IPS-15b (cell line): Measurements from ENCODE around the gene USP32.

ENCODE experiments used
- H3K27me3 ChIP-seq: one replicate; pipeline ENCODE4 v1.6.1; 2013; ENCODE audit warnings: low read length; ENCODE audit not compliant: control insufficient read depth, insufficient read depth
- H3K36me3 ChIP-seq: one replicate; pipeline ENCODE4 v1.6.1; 2013; ENCODE audit warnings: low read length; ENCODE audit not compliant: control insufficient read depth, insufficient read depth
- H3K4me1 ChIP-seq: one replicate; pipeline ENCODE4 v1.6.1; 2013; ENCODE audit warnings: mild to moderate bottlenecking, low read length; ENCODE audit not compliant: control insufficient read depth, insufficient read depth
- H3K4me3 ChIP-seq: one replicate; pipeline ENCODE4 v1.5.1; 2013; ENCODE audit warnings: low read depth, low read length
- H3K9ac ChIP-seq: one replicate; pipeline ENCODE4 v1.6.1; 2013; ENCODE audit warnings: low read depth, mild to moderate bottlenecking, low read length
- H3K9me3 ChIP-seq: one replicate; pipeline ENCODE4 v1.6.1; 2013; ENCODE audit warnings: mild to moderate bottlenecking, low read length; ENCODE audit not compliant: control insufficient read depth, insufficient read depth

The USP32 gene

DNA sequence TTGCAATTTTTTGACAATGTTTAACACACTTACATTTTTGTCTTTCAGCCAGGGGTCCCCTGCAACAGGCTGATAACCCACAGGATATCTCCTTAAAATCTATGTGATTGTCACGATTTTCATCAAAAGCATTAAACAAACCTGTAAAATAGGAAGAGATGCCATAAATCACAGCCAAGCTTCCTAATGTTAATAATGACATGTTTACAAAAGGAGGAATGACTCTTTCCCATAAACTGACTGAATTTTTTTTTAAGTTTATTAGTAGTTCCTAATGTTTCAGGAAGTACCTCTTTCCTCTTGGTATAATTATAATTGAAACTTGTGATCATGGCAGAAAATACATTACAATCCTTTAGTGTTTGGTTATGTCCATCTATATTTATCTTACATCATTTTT is 122.5 kb downstream of the USP32 start:
- Histone ChIP-seq H3K9ac (no peak overlapping the region), H3K27me3 (no peaks in the 10 kb centered on the region), H3K9me3 (no peaks in the 10 kb centered on the region), H3K4me1 (no peaks in the 10 kb centered on the region), H3K36me3 (no peaks in the 10 kb centered on the region), H3K4me3 (no peak overlapping the region)

DNA sequence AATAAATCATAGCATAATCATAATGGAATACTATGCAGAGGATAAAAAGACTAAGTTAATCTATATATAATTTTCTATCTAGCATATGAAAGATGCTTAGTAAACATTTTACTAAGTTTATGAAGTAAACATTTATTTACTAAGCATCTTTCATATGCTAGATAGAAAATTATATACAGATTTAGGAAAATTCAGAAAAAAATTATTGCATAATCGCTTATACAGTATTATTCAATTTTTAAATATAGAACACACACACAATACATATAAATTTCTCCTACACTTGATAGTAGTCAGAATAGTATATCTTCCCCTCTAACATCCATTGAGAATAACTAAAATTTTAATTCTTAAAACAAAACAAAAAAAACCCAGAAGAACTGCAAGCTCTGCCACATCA is 131.4 kb downstream of the USP32 start:
- Histone ChIP-seq H3K4me3 (no peak overlapping the region), H3K4me1 (peaks cover 6% of the 10 kb centered on the region), H3K27me3 (no peaks in the 10 kb centered on the region), H3K9me3 (no peaks in the 10 kb centered on the region), H3K36me3 (no peaks in the 10 kb centered on the region), H3K9ac (no peak overlapping the region)

DNA sequence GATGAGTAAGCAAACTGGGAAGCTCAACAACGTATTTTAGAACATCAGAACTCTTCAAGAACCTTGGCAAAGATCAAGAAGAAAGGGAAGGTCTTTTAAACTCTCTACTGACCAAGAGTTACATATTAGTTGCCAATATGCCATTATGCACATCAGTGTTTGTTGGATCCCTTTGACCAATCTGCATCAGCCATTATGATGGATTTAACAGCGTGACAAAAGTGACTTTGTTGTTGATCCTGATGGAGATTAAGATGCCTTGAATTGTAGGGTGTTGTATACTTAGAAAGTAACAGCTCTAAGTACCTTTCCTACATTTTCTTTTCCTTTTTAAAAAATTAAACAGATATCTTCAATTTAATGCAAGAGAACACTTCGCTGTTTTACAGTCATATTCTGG is 133.6 kb downstream of the USP32 start:
- Histone ChIP-seq H3K9ac (no peak overlapping the region), H3K4me1 (peaks cover 6% of the 10 kb centered on the region), H3K4me3 (no peak overlapping the region), H3K9me3 (no peaks in the 10 kb centered on the region), H3K27me3 (no peaks in the 10 kb centered on the region), H3K36me3 (no peaks in the 10 kb centered on the region)

DNA sequence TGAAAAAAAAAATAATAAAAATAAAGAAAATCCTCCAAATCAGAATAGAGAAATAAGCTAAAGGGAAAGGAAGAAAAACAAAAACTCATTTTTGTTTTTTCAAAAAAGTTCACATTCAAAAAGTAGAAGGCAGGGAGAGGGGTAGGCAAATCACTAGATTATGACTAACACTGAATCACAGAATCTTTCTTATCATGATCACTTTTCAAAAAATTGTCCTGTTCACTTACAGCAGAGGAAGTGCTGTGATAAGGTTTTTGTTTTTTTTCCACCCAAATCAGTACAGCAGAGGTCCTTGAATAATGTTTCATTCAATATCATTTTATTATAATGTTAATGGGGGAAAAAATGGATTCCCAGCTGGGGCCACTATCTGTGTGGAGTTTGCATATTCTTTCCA is 135.8 kb downstream of the USP32 start:
- Histone ChIP-seq H3K4me1 (peaks cover 6% of the 10 kb centered on the region), H3K9me3 (no peaks in the 10 kb centered on the region), H3K27me3 (no peaks in the 10 kb centered on the region), H3K9ac (no peak overlapping the region), H3K36me3 (no peaks in the 10 kb centered on the region), H3K4me3 (no peak overlapping the region)

DNA sequence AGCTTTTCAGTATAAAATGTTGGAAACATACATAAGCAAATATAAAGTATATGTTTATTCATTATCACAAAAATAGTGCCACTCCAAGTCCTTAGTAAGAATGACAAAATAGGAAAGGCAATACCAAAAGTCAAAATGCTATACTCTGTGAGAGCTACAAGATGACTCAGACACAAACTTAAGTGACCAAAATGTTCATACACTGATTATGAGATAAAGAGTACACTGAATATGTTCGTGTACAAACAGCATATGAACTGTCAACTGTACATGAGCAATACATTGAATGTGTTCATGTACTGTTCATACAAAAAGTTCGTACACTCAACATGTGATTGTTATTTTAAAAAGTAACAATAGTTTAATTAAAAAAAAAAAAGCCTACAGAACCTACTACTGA is 138.9 kb downstream of the USP32 start:
- Histone ChIP-seq H3K4me3 (no peak overlapping the region), H3K9me3 (no peaks in the 10 kb centered on the region), H3K4me1 (no peaks in the 10 kb centered on the region), H3K27me3 (no peaks in the 10 kb centered on the region), H3K36me3 (no peaks in the 10 kb centered on the region), H3K9ac (no peak overlapping the region)

DNA sequence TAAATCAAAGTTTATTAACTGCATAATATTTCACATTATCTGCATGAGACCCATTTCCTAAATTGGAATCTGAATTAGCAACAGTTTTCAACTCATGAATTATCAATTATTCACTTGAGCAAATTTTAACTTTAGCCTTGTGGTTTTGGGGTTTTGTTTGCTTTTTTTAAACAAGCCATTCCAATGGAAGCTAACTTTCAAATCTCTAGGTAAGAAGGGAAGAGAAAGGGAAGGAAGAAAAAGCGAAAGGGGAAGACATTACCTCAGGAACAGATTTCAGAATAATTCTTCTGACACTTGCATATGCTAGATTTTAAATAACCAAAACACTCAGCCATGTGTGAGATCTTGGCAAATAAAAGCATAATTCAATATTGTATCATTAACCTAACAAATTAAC is 139.5 kb downstream of the USP32 start:
- no peaks in the 10 kb centered on the region for H3K9me3 ChIP-seq
- H3K4me1 ChIP-seq: no peaks in the 10 kb centered on the region
- H3K4me3 ChIP-seq: no peak overlapping the region
- H3K9ac ChIP-seq: no peak overlapping the region
- H3K36me3 ChIP-seq: no peaks in the 10 kb centered on the region
- no peaks in the 10 kb centered on the region for H3K27me3 ChIP-seq

DNA sequence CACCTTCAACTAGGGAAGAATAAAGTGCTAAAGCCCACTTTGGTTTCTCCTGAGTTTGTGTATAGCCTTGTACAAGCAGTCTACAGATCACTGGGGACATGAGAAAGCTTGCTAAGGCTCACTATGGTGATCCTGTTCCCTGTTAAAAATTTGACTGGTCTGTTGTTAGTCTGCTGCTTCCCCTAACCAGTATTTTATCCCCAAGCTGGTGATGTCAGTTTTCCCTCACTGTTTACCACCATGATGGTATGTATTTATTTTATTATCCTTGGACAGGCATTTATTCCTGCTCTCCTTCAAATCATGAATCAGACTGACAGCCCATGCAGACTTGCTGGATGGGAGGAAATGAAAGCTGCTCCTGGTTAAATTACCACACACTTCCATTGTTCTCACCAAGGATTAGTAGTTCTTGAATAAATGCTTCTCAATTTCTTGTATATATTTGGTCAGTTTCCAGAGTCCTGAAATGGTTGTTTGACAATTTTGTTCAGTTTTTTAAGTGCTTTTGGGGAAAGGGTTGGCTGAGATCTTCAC is 142.6 kb downstream of the USP32 start:
- no peak overlapping the region for H3K4me3 ChIP-seq
- no peaks in the 10 kb centered on the region for H3K36me3 ChIP-seq
- H3K27me3 ChIP-seq: no peaks in the 10 kb centered on the region
- H3K9ac ChIP-seq: no peak overlapping the region
- no peaks in the 10 kb centered on the region for H3K4me1 ChIP-seq
- H3K9me3 ChIP-seq: no peaks in the 10 kb centered on the region

DNA sequence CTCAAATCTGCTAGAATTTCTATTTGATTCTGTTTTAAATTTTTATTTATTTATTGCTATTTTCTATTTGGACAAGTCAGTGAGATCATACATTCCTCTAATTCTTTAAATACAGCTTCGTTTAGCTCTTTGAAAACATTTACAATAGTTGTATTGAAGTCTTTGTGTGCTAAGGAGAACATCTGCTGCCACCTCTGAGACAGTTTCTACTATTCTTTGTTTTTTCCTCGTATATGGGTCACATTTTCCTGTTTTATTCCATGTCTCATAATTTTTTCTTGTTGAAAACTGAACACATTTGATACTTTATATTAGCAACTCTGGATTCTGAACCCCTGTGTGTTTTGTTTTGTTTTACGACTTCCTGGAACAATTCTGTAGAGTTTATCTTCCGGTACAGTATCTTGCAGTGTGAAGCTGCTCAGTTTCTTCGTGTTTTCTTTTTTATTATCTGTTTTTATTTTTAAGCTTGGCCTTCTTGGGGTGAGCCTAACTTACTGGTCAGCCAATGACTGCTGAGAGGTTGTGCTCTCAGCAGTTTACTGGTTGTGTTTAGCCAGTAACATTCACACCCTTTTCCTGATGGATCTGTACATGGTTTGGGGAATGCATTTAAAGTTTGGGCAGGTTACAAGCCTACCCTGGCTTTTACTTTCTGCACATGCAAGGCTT is 143.2 kb downstream of the USP32 start:
- H3K36me3 ChIP-seq: no peaks in the 10 kb centered on the region
- H3K4me3 ChIP-seq: no peak overlapping the region
- no peaks in the 10 kb centered on the region for H3K27me3 ChIP-seq
- H3K9me3 ChIP-seq: no peaks in the 10 kb centered on the region
- H3K4me1 ChIP-seq: no peaks in the 10 kb centered on the region
- H3K9ac ChIP-seq: no peak overlapping the region

DNA sequence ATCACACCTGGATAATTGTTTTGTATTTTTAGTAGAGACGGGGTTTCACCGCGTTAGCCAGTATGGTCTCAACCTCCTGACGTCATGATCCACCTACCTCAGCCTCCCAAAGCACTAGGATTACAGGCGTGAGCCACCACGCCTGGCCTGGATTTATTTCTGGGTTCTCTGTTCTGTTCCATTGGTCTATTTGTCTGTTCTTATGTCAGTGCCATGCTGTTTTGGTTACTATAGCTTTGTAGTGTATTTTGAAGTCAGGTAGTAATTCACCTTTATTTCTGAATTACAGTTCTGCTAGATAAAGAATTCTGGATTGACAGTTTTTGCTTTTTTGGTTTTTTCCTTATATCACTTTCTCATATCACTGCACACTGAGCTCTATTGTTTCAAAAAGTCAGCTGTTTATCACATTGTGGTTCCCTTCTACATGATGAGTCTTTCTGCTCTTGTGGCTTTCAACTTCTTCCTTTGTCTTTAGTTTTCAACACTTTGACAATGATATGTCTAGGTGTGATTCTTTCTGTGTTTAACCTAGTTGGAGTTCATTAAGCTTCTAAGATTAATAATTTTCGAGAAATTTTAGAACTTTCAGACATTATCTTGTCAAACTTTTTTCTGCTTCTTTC is 144.0 kb downstream of the USP32 start:
- H3K9me3 ChIP-seq: no peaks in the 10 kb centered on the region
- H3K27me3 ChIP-seq: no peaks in the 10 kb centered on the region
- H3K4me3 ChIP-seq: no peak overlapping the region
- H3K36me3 ChIP-seq: no peaks in the 10 kb centered on the region
- H3K9ac ChIP-seq: no peak overlapping the region
- no peaks in the 10 kb centered on the region for H3K4me1 ChIP-seq

DNA sequence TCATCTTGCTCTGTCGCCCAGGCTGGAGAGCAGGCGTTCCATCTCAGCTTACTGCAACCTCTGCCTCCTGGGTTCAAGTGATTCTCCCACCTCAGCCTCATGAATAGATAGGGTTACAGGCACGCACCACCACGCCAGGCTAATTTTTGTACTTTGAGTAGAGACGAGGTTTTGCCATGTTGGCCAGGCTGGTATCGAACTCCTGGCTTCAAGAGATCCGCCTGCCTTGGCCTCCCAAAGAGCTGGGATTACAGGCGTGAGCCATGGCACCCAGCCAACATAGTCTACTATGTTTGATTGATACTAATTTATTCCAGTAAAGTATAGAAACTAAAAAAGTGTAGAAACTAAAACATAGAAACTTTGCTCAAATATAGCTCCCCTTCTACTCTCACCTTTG is 147.3 kb downstream of the USP32 start:
- no peaks in the 10 kb centered on the region for H3K27me3 ChIP-seq
- no peak overlapping the region for H3K9ac ChIP-seq
- H3K4me1 ChIP-seq: no peaks in the 10 kb centered on the region
- H3K4me3 ChIP-seq: no peak overlapping the region
- no peaks in the 10 kb centered on the region for H3K9me3 ChIP-seq
- H3K36me3 ChIP-seq: no peaks in the 10 kb centered on the region

DNA sequence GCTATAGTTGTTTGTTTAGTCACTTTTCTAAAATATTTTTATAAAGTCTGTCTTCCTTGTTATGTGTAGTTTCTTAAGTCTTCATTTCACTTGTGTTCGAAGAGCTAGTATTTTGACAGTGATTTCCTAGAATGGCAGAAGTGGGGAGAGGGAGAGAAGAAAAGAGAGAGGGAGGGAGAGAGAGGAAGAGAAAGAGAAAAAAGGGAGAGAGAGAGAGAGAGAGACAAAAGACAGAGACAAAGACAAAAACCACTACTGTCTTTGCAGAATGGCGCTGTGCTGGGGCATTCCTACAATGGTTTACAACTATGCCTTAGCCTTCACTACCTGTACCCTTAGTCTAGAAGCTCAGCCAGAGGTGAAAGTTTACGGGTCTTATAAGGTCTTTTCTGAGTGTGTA is 151.6 kb downstream of the USP32 start:
- H3K4me1 ChIP-seq: no peaks in the 10 kb centered on the region
- no peaks in the 10 kb centered on the region for H3K27me3 ChIP-seq
- H3K9me3 ChIP-seq: no peaks in the 10 kb centered on the region
- no peaks in the 10 kb centered on the region for H3K36me3 ChIP-seq
- H3K4me3 ChIP-seq: no peak overlapping the region
- H3K9ac ChIP-seq: no peak overlapping the region

DNA sequence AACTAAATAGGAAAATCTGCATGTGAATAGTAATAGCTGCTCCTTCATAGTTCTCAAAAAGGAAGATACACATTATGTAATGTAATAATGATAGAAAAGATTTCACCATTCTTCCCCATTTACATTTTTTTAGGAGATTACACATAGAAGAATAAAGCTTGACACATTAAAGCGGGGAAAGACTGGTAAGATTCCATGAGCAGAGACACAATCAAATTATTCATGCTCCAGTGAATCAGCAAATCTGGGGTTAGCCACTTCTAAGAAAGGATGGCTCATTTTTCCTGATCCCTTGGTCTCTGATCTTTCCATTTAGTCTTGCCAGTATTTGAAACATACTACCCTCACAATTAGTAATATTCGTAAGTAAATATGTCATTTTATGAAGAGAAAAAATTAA is 160.2 kb downstream of the USP32 start:
- Histone ChIP-seq H3K4me3 (no peak overlapping the region), H3K9ac (no peak overlapping the region), H3K36me3 (no peaks in the 10 kb centered on the region)

More for the DNA sequence above, 160.2 kb downstream of the USP32 start:
- Histone ChIP-seq H3K9me3 (no peaks in the 10 kb centered on the region), H3K27me3 (no peaks in the 10 kb centered on the region), H3K4me1 (no peaks in the 10 kb centered on the region)
